GM21381 (cell line): ENCODE results near the gene LSM3.

Source experiments
- ATAC-seq: cut with Tn5 transposase; IDR thresholded peaks from one replicate; pipeline ENCODE4 v1.9.1; 2021; ENCODE audit warnings: mild to moderate bottlenecking, moderate library complexity; ENCODE audit not compliant: unreplicated experiment

The LSM3 gene

DNA sequence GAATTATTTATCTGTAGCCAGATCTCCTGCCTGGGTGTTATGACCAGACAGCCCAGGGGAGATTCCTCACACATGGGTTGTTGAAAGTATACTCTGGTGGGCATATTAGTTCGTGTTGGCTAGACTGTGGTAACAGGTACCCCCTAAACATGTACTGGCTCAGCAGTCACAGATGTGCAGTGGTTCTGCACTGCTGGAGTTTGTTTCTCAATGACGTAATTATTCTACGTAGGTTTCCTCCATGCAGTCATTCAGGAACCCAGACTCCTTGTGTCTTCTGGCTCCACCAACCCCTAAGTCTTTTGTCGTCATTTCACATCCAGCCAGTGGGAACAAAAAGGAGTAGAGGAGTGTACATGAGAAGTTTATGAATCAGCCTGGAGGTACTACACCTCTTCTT is 16.2 kb downstream of the LSM3 start:
- no peak for ATAC-seq

DNA sequence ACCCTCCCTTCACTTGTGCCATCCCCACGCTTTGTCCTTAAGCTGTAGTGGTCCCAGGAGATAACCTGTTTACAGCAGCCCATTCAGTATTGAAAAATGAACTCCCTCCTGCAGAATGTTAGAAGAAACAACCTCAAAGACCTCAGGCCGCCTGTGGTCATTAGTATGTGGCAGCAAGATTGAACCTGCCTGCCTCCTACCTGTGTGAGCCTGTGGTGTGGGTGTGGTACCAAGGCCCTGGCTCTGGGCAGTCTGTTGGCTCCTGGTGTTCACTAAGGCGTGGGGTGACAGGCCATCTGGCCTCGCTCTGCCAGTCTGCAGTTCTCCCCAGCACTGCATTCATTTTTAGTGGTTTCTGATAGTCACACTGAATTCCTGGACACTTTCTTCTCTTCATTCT is 21.0 kb downstream of the LSM3 start:
- no peak for ATAC-seq

DNA sequence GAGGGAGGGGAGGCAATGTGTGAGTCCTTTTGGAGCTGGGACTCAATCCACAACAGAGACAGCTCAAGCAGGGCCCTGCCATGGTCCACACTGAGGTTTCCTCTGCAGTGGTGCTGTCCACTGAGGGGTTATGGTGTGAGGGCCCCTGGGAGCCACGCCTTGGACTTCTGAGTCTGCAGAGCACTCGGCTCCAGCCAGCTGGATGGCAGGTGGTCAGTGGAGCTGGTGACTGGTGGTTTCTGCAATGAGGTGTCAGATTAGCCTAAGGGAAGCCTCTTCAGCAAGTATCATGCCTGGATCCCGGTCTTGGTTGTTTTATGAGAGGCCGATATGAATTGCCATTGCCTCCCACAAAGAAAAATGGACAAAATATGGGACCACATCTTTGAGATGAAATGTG is 21.7 kb downstream of the LSM3 start:
- no peak for ATAC-seq

DNA sequence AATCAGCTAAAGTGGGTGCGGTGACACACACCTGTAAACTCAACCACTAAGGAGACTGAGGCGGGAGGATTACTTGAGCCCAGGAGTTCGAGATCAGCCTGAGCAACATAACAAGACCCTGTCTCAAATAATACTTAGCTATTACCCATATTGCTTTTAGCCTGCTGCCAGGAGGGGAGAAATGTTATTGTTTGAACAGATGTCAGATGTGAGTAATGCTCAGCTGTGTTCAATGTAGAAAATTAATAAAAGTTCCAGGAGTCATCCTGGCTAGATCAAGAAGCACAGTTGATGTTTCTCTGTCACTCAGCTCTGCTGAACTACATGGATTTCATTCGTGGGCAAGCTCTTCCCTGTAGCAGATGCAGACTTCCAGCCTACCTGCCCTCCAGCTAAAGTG is 22.2 kb downstream of the LSM3 start:
- no peak for ATAC-seq

DNA sequence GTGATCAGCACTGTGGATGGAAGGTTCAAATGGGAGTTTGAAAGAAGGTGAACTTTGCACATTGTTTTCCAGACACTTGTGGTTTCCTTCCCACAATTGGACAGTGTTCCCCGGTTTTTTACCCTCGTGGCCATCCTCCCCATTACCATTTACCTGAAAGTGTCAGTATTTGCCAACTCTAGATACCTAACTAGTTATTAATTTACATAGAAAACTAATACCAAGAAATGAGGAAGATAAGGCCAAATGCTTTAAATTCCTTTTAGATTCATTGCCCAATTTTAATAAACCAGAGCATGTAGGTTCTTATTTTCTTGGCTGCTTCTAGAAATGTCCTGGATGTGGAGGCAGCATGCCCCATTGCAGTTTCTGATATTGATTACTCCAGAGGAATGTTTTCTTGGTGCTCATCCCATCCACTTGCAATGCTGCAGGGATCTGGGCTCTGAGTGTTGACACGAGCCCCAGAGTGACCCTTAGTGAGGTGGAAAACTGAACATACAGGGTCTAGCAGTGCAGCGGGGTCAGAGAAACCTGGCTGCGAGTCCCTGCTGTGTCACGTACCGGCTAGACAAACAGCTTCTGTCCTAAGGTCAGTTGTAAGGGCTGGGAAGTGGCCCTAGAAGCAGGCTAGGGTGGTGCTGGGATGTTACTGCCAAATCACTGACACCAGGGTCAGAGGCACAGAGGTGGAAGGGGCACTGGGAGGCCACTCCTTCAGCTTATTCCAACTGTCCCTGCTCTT is 23.5 kb downstream of the LSM3 start:
- ATAC-seq: no peak

DNA sequence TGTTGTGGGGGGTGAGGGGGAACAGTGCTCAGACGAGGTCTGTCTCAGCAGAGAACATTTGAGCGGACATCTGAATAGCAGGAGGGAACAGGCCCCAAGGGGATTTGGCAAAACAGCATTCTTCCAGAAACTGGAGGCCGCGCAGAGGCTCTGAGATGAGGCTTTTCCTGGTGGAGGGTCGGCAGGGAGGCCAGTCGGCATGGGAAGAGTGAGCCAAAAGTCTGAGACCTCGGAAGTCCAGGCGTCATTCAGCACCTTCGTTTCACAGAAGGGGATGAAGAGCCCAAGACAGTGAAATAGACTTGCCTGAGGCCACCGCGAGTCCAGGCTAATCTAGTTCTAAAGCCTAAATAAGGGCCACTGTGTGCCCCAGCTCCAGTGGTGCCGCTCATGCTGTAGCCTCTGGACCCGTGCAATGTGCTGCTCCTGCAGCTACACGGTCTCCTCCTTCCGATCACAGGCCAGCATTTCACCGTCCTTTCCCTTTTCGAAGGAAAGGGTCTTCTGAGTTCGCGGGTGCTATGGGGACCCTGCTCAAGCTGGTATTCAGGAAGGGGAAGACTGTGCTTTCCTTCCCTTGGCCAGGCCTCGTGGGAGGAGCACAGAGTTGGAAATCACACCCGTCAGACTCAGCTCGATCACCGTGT is 24.4 kb downstream of the LSM3 start:
- no peak for ATAC-seq

DNA sequence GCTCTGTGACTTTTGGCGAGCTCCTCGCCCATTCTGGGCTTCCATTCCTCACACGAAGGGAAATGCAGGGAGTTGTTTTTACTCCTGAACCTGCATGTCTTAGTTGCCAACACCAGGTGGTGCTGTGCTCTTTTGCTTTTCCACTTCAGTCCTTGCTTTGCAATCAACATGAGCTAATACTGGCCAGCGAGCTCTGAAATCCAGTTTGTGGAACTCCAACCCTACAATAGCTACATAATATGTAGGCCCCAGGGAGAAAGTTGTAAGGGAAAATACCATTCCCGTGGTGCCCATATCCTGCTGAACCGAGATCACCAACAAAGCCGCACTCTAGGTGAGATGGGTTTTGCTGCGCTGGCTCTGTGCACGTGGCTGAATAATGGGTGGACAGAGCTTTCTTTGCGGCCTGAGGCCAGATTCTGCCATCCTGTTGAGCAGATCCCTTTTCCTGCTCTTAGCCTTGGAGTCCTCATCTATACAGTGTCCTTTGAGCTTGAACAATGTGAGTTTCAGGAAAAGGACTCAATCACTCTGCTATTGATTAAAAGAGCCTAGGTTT is 25.0 kb downstream of the LSM3 start:
- no peak for ATAC-seq

DNA sequence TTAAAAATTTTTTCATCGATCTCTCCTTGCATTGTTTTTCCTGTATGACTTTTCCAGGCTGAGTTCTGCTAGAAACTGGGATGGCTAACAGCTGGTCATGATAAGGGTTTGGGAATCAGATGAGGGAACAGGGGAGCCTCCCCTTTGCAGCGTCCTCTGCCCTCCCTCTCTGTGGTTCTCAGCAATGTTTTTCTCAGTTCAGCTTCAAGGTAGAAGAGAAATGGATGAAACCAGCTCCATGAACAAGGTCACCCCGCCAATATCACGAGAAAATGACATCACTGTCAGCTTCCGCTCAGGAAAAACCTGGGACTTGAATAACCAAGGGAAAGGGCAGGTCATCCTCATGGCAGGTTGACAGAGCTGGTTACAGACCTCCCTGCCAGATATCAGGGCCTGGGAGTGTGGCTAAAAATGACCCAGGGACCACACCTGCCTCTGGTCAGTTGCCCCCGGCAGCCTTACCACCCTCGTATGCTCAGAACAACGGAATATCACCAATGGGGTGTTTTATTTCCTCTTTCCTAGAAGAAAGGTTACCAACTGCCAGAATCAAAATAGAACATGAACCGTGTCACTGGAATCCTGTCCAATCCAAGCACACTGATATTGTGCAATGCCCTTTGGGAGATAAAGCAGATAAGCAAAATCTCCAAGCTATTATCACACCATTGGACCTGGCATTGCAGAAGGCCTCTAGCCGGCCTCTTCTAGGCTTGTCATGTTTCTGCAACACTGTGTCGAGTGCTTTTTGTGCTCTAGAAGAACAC is 26.1 kb downstream of the LSM3 start:
- ATAC-seq: no peak

DNA sequence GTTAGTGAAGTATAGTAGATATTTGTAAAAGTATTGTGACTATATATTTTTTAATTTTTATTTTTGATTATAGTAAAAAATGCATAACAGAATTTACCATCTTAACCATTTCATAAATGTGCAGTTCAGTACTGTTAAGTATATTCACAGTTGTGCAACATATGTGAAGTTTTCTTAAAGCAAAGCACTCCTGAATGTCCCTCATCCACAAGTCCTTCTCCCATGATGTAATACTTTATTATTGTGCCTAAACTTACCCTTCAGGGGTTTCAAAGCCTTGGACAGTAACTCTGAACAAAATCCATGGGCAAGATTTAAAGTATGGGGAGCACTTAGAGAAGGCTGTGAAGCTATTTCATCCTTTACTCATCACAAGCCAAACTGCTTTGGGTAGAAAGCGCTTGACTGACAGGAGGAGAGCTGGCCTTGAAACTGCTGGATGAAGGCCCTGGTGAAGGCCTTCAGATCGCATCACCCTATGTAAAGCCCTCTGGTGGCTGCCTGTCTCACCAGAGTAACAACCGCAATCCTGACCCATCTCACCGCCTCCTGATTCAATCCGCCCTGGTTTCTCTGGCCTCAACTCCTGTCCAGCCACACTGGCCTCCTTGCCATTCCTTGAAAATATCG is 28.0 kb downstream of the LSM3 start:
- ATAC-seq: no peak

DNA sequence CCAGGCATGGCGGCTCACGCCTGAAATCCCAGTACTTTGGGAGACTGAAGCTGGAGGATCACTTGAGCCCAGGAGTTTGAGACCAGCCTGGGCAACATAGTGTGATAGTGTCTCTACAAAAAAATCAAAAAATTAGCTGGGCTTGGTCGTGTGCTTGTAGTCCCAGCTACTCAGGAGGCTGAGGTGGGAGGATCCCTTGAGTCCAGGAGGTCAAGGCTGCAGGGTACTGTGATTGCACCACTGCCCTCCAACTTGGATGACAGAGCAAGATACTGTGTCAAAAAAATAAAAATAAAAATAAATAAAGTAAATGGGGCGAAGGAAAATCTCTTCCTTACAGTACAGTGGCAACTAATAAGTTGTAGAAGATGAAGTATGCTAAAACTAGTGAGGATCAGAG is 29.6 kb downstream of the LSM3 start:
- no peak for ATAC-seq

DNA sequence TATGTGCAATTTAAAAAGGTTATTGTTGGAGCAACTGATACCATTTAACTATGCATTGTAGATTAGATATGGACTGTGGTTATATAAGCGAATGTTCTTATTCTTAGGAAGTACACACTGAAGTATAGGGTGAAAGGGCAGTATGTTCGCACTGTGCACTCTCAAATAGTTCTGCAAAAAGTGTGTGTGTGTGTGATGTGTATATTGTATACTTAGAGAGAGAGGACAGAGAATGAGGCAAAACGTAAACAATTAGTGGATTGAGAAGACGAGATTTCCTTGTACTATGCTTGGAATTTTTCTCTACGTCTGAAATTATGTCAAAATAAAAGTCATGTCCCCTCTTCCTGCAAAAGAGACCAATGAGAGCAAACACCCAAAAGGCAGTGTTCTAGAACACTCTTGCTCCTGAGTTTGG is 30.4 kb downstream of the LSM3 start:
- no peak for ATAC-seq

DNA sequence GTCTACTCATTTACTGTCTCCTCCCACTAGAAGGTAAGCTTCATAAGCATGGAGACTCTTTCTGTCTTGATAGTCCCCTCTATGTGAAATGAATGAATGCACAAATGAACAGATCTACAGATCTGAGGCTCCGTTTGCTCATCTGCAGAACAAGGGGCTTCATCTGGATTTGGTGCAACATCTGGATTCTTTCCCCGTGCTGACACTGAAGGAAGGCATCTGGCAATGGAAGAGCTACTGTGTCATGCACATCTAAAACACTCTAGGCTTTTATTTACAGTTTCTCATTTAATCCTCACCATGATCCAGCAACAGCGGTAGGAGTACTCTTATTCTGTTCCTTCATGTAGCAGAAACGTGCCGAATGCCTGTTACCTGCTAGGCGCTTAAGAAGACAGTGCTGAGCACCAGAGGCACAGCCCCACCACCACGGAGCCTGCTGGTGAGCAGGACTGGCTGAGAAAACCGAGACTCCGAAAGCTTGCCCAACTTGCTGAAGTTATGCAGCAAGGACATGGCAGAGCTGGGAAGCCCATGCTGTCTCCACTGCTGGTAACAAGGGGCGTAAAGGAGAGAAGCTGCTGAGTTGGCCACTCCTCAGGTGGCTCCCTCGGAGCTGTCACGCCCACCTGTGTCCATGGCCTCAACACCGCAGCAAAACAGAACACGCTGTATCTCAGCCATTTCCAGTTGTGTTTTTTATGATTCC is 31.1 kb downstream of the LSM3 start:
- ATAC-seq: no peak

DNA sequence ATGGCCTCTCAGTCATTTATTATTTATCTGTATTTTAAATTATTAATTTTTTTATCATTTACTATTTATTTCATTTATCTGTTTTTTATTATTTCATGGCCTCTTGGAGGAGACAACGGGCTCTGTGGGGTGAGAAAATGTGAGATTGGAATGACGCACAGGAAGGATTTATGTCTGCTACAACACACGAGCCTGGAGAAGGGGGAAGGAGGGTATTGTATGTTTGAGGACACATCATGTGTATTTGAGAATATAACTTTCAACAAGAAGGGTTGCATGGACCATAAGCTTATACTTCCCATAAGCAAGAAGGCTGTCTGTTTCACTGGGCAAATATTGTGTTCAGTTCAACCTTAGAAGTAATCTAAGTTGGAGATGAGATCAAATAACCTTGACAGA is 31.7 kb downstream of the LSM3 start:
- ATAC-seq: no peak

DNA sequence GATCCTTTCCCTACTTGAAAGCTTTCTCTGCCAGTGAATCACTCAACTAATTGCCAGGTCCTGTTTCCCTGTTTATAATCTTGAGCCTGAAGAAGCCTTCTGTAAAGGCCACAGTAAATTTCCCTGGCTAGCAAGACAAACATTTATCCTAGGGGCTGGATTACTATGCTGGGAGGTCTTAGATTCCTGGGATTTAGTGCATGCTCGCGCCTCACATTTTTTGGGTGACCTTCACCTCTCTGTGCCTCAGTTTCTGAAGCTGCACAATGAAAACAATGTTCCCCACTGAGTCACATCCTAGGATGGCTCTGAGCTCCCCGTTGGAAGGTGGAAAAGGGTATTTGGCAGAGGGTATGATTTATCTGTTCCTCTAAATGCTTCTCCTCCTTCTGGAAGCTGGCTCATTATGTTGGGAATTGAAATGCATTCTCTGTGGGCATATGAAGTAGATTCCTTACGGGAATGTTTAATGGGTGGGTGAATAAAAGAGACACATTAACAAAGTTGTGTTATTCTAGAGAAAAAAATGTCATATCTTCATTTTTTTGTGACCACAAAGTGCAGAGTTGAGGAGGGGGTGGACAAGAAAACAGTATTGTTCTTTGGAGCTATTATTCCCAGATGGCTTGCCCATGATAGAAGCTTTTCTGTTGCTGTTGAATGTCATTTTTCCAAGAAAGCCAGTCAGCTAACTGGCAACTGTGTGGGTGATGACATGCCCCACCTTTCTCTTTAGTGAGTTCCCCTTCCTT is 32.4 kb downstream of the LSM3 start:
- ATAC-seq: no peak

DNA sequence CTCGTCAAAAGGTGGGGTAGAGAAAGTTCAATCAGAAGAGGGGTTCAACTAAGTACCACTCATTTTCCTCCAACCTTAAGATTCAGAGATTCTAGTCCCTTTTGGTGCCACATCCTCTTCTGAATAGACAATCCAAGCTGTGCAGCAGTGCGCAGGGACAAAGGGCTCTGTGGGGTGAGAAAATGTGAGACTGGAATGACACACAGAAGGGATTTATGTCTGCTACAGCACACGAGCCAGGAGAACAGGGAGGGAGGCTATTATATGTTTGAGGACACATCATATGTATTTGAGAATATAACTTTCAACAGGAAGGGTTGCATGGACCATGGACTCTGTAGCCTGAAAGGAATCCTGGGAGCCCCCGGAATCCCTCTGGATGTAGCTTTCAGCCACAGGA is 33.0 kb downstream of the LSM3 start:
- ATAC-seq: no peak

DNA sequence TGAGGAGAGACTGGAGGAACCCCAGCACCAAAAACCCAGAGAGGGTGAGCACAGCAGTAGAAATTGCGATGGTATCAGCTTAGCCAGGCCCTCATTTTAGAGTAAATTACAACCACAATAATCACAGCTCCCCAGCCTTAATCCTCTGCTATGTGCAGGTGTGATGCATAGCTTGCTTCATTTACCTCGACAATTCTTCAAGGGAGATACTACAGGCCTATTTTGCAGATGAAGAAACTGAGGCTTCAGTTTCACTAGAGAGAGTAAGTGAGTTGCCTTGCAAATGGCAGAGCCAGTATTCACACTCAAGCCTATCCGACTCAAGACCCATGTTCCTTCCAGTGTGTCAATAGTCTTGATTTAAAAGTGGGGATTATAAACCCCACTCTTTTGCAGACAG is 33.4 kb downstream of the LSM3 start:
- ATAC-seq: no peak

DNA sequence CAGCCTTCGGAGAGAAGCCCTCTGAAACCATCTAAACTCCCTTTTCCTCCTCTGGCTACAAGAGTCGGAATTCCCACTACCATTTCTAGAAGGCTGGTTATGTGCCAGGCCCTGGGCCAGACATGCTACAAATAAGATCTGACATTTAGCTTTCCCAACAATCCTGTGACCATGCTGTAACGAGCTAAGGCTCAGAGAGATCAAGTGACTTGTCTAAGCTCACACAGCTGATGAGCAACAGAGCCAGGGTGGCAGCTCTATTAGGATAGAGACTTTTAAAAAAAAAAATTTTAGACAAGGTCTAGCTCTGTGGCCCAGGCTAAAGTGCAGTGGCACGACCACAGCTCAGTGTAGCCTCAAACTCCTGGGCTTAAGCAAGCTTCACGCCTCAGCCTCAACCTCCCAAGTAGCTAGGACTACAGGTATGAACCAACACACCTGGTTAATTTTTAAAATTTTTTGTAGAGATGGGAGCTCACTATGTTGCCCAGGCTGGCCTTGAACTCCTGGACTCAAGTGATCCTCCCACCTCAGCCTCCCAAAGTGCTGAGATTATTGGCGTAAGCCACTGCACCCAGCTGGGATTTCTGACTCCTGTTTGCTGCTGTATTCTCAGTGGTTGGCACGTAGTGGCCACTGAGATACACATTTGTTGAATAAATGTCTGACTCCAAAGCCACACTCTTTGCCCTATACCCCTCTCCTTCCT is 34.6 kb downstream of the LSM3 start:
- ATAC-seq: no peak

DNA sequence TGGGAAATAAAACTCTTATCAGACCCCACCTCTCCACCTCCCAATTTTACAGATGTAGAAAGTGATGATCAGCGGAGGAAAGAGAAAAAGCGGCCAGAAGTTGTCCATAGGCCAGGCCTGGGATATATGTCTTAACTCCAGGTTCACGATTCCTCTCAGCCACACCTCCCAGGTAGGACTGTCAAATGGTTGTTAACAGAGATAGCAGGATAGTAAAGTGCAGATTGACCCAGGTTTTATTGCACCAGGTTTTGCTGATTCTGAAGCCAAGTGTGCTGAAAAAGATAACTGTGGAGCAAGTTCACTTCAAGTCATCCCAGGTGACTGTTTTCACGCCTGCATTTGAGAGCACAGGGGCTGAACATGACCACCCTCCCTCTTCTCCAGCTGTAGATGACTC is 36.1 kb downstream of the LSM3 start:
- no peak for ATAC-seq

DNA sequence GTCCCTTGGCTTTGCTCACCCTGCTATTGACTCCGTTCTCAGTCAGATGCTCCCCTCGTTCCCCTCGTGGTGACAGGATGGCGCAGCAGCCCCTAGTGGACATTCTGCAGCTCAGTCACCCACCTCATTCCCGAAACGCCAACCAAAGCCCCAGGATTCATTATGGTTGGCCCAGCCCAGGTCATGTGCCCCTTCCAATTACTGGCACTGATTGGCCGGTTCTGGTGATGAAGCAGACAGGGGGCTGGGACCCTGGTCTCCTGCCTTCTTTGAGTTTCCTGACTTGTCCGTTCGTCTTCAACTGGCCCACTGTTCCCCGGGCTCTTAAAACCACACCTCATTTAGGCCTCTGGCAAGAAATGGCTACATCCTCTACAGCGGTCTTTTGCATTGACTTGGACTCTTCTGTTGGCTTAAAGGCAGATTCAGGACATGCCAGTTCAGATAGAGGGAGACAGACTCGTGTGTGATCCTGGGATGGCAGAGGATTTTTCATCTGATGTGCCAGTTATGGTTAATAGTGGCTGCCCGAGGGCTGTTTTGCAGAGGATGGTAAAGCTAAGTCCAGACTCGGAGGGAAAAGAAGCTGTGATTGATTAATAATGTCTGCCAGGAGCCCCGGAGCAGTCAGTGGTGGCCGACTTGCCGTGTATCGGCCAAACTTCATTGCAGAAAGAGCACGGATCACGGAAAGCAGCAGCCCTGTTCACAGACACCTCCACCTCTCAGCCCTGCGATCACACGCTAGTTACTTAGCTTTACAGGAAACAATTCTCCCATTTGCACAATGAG is 37.8 kb downstream of the LSM3 start:
- no peak for ATAC-seq
